HG02623 (cell line): Measurements from ENCODE around the gene LACTBL1.
"Not testable (repeated sequence)": the region's sequence is repeated elsewhere in the genome, so short reads cannot be mapped to it uniquely, and the experiment has no call there.

ENCODE experiments used
- ATAC-seq: cut with Tn5 transposase; IDR thresholded peaks from one replicate; pipeline ENCODE4 v1.9.1; 2021; ENCODE audit warnings: moderate library complexity; ENCODE audit not compliant: unreplicated experiment

Gene LACTBL1

DNA sequence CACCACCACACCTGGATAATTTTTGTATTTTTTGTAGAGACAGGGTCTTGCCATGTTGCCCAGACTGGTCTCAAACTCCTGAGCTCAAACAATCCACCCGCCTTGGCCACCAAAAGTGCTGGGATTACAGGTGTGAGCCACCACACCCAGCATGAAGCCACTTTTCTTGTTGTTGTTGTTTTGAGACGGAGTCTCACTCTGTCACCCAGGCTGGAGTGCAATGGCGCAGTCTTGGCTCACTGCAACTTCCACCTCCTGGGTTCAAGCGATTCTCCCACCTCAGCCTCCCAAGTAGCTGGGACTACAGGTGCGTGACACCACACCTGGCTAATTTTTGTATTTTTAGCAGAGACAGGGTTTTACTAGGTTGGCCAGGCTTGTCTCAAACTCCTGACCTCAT is 27.5 kb downstream of the LACTBL1 start:
- not testable (repeated sequence) for ATAC-seq

DNA sequence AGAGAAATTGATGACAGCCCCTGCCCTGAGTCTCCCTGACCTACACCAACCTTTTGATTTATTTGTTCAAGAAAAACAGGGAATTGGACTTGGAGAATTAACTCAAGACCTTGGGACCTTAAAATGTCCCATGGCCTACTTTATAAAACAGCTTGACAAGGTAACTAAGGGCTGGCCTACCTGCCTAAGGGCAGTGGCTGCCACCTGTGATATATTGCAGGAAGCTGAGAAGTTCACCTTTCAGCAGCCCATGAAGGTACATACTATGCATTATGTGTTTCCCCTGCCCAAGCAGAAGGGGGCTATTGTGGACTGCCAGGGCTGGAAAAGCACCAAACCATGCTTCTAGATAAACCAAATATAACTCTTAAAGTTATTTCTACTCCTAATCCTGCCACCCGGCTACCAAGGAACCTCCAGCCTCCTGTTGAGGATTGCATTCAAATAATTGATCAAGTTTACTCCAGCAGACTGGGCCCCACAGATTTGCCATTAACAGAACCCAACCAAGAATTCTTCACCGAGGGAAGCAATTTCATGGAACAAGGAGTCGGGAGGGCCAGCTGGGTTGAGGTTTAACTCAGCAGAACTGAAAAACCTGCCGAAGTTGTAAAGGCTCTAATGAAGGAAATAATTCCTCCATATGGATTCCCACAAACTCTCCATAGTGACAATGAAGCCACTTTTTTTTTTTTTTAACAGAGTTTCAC is 28.2 kb downstream of the LACTBL1 start:
- no peak for ATAC-seq

DNA sequence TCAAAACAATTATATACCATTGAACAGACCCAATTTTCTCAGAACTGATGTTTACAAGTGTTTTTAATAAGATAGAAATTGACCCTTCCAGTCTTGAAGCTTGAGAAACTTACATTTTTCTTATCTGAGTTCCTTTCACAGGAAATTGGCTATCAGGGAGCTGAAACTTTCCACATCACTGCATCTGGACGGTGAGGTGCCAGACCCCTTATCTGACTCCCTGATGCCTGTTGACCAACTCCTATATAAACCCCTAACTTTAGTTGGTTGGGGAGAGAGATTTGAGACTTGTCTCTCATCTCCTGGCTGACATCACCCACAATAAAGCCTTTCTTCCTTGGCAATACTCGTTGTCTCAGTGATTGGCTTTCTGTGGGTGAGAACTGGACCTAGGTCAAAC is 31.4 kb downstream of the LACTBL1 start:
- ATAC-seq: no peak

DNA sequence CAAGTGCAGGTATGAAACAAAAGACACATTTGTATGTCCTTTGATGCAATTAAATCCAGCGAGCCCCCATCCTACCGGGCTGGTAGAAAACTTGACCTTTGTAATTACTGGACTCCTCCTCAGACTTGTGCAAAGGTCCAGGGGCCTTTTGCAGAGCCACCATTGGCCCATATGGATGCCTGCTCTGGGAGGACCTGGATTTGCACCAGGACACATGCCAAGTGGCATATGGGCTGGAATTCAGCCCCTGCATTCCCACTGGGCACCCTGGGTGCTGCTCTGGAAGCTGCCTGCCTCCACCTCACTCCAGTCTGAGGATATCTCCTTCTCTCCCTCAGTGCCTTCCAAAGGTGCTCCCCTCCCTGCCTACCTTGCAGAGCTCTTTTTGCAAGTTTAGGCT is 36.0 kb downstream of the LACTBL1 start:
- ATAC-seq: no peak

DNA sequence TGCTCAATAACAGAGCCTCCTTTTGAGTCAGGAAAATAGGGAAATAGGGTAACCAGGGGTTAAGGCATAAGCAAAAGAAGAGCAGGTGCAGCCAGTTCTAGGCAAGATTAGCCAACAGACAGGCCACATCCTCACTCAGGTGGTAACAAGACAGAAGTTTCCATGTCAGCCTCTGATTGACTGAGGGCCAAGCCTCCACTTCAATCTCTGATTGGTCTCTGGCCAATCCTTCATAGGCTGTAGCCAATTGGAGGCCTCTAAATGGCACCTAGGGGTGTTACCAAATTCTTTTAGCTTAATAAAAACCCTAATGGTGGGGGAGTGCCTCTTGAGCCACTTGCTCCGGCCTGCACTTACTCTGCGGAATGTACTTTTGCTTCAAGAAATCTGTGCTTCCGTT is 37.2 kb downstream of the LACTBL1 start:
- ATAC-seq: no peak

DNA sequence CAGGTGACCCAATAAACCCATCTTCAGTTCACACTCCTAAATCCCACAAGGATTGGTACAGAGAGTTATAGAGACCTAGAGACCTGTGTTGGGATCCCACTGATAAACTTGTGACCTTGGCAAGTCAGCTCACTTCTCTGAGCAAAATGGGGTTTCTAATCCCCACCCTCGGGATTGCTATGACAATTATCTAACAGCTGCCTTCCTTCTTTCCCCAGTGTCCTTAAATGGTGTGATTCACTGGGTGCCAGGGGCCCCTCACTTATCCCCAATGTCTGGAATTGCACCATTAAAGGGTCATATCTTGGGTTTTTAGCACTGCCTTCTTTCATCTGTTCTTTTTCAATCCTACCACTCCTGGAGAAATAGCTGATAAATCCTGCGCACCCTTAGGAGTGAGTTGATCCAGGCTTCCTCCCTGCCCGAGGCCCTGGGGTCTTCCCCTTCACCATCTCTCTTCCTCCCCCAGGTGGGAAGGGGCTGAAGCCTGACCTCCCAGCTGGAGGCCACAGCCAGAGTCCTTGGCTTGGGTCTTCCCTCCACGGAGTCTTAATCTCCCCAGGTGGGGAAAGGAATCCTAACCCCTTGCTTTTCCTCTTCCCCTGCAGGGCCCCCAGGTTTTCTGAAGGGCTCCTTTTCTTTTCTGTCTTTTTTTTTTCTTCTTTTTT is 39.7 kb downstream of the LACTBL1 start:
- ATAC-seq: no peak

DNA sequence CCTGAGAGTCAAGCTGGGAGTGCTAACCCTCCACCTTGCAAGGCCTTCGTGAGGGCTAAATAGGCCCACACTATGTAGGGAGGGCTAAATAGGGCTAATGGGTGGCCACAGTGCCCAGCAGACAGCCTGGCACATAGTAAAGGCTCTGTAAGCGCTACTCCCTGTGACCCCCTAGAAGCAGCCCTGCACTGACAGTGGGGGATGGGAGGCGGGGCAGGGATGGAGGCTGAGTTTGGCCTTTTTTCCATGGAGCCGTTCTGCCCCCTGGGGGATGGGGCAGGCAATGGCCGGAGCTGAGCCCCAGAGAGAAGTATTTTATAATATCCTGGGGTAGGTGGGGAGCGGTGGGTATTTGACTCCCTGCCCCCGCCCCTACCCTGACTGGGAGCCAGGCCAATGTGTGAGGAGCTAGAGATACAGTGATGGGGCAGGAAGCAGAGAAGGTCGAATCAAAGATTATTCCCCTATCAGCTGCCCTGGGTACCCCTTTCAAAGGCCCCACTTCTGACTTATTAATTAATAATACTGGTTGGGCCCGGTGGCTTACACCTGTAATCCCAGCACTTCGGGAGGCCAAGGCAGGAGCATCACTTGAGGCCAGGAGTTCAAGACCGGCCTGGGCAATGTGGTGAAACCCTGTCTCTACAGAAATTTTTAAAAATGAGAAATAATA is 42.3 kb downstream of the LACTBL1 start:
- ATAC-seq: no peak

DNA sequence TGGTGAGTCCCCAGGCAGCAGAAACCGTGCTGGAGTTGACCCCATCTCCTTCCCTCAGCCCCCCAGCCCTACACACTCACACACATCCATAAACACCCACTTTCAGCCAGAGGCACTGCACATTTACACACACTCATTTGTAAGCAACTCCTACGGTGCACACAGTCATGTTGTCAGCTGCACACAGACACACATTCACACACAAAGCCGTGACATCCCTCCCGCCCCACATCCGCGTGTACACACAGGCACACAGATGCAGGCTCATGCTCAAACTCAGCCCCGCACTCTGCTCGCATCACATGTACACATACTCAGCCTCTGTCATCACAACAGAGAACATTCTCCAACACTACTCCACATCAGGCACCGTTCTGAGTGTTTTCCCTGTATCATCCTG is 47.6 kb downstream of the LACTBL1 start:
- ATAC-seq: no peak

DNA sequence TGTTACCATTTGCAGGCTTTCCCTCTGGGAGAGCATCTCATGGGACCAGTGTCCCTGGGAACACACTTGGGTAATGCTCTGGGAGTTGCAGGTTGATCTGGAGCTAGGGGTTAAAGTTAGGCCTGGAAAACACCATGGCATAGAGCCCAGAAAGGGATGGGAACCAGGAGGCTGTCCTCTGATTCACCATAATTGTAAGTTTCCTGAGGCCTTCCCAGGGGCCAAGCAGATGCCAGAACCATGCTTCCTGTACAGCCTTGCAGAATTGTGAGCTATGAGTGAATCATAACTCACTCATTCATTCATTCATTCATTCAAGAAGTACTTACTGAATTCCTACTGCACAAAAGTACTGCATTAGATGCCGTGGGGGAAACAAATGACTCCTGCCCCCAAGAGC is 50.0 kb downstream of the LACTBL1 start:
- ATAC-seq: no peak

DNA sequence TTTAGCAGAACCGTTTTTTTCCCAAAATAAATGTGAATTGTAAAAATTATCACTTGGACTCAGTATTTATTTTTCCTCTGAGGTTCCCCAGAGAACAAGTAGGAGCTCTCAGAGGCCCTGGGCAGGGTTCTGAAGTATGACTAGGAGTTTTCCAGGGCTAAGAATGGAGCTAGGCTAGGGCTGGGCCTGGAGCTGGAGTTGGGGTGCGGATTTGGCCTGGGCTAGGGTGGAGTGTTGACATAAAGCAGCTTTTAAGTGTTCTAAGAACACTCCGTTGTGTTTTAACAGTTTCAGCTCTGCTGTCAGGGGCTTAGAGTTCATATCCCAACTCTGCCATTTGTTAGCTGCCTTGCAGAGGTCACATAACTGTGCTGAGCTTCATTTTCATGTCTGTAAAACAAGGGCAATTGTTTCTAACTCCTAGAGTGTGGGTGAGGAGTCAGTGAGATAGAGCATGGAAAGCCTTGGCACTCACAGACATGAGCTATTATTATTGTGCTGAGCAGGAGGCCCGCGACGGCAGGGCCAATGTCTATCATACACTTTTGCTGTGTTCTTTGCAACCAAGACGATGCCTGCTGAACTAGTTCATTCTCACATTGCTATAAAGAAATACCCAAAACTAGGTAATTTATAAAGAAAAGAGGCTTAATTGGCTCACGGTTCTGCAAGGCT is 51.1 kb downstream of the LACTBL1 start:
- no peak for ATAC-seq

DNA sequence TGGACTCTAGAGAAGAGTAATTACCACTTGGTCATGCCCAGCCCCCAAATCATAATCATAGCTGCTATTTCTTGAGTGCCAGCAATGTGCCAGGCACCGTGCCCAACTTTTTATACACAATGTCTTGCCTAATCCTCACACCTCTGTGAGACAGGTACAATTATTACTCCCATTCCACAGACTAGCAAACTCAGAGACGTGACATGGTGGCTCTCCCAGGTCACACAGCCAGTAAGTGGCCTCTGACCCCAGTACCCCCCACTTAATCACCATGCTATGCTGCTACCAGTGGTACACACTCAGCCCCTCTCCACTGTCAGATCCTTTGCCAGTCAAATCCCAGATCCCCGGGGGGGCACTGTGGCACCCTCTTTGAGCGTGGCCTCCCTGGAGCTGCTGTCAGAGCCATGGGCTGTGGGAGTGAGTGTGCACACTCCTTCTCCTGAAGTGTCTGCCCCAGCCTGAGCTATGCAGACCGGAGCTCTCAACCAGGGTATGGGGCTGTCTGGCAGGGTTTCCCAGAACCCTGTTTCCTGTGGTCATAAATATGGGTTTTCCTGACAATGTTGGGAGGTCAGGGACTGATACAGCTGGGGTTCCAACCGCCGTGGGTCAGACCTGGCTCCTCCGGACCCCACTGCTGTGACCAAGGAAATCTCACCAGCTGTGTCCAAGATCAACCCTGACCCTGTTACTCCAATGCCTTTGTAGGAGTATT is 51.8 kb downstream of the LACTBL1 start:
- ATAC-seq: no peak

DNA sequence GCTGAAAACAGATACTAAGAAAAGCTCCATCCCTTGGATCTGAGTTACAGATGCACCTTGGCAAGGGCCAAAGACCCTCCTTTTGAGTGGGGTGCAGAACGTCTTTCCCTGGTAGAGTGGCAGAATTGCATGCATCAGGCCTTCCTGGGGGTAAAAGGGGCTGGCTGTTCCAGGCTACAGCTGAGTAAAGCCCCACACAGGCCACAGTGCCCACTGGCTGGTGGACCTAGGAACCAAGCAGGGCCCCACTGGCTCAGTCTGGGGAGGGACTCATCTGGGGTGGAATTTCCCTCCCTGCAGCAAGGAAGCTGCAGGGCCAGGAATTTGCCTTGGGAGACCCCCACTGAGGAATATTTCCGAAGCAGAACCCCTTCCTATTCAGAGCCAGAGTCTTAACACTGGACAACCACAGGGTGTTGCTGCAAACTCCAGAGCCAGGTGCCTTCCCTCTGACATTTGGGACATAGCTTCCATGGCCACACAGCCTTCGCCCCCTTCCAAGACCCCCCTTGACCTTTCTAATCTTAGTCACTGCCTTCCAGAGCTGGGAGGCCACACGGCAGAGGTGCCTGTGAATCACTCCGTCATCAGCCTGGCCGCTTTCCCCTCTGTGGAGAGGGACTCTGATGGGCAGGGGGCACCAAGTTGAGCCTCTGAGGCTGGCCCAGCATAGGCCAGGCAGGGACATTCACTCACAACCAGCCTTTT is 52.5 kb downstream of the LACTBL1 start:
- no peak for ATAC-seq

DNA sequence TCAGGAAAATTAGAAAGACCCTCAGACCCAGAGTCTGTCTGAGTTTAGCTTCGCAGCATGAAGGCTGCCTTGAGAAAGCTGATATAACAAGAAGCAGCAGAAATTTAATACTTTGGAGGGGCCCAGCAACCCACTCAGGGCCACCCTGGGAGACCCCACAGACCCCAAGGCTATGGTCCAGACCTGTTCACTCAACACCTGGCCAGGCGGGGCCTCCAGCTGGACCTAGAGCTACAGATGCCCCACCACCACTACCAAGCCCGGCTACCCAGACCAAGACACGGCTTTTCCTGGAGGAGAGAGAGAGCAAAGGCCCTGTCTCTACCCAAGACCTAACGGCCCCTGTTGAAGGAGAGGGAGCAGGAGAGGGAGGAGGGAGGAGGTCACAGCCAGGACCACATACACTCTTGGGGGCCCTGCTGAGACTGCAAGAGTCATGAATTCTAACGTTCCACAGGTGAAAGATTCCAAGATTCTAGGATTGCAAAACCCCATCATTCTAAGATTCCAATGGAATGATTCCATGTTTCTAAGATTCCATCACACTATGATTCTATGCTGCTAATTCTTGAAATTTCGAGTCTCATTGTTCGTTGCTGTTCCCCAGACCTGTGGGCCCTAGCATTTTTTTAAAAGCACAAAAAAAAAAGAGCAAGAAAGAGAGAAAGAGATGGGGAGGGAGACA is 53.2 kb downstream of the LACTBL1 start:
- no peak for ATAC-seq

DNA sequence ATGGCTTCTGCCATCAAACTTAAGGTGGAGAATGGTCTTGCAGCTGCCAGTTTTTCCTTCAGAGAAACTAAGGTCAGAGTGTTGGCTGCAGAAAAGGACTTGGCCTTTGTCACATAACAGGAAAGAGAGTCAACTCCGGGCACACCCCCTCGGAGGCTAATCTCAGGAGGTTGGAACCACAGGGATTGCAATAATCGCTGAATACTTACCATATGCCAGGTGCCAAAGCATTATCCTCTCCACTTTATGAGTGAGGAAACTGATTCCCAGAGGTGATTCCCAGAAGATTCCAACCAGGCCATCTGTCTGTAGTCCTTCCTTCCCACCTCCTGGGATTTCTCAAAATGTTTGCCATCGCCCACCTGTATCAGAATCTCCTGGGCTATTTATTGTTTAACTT is 54.0 kb downstream of the LACTBL1 start:
- no peak for ATAC-seq

DNA sequence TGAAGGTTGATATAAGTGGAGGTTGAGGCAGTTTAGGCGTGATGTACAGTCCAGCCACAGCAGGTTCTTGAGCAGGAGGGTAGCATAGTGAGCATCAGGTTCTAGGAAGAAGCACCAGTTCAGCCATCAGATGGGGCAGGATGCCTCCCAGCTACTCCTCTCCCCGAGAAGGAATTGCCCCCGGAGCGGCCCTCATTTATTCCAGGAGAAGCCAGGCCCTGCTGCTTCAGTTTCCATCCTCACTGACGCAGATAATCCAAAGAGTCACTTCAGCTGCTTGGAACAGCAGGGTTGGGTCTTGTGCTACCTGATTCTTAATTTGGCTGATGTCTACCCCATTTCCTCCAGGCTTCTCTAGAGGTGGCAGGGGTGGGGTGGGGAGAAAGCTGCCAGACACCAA is 54.7 kb downstream of the LACTBL1 start:
- no peak for ATAC-seq

DNA sequence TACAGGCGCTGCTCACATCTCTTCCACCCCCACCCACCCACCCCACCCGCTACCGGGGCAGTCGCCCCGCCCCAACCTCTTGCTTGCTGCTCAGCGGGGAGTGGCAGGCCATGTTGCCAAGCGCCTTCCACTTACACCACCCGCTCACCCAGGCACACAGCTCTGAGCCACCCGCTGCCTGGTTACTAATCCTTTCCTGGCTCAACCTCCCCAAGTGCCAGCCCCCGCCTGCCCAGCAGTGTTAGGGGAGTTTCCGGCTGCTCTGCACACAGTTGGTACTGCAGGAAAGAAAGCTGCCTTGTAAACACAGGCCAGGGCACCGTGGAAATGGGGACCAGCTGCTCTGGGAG is 56.2 kb downstream of the LACTBL1 start:
- ATAC-seq: no peak

DNA sequence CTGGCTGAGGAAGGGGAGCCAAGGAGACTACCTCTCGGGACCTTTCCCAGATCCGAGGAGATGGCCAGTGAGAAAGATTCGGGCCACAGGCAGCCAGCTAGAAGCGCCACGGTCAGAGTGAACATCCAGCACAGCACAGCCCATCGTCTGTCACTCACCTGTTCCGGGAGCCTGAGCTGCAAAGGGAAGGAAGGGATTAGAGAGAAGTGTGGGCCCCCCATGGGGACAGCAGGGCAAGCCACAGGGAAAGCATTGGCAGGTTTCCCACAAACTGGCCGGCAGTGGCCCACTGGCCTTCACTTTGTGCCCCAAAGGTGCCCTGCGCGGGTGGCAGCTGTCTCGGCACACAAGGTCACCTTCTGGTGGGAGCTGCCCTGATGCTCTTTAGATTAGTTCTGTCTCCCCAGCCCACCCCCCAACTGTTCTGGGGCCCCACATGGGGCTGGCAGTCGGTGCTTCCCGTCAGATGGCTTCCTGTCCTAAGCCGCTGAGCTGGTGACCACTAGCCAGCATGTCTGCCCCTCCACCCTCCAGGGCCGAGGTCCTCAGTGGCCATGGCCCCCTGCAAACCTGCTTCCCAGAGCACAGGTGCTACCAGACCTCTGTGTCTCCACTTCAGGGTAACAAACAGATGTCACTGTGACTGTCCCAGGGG is 56.7 kb downstream of the LACTBL1 start:
- ATAC-seq: no peak

DNA sequence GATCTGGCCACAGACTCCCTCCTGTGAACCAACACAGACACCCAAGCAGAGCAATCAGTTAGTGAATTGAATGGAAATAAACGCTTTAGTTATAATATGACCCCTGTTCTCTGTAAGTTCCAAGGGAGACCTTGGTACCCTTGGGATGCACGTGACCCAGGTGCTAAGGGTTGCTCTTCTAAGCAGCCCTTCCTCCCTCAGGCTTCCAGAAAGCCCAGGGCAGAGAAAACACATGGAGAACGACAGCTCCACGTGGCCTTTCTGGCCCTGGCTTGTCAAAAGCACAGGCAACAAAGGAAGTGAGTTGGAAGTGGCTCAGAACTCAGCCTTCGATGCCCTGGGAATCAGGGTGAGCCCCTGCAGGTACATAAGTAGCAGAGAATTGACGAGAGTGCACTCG is 57.4 kb downstream of the LACTBL1 start:
- no peak for ATAC-seq

DNA sequence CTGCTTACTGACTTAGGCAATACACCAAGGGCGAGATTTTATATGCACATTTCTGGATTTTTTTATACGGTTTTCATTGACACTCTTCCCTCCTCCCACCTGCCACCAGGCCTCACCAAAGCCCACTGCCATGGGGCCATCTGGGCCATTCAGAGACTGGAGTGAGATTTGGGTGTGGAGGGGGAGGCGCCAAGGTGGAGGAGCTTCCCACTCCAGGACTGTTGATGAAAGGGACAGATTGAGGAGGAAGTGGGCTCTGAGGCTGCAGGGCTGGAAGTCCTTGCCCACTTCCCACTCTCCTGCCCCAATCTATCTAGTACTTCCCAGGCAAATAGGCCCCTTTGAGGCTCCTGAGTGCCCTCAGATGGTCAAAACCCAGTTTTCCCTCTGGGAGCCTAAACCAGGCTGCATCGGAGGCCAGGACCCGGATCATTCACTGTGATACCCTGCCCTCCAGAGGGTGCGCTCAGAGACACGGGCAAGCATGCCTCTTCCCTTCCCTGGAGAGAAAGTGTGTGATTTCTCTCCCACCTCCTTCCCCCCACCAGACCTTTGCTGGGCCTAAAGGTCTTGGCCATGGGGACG is 57.9 kb downstream of the LACTBL1 start:
- ATAC-seq: no peak
